ENCODE data around the gene JMJD1C. TPM values are rescaled to one million over a fixed set of nuclear protein-coding genes. Genes with fewer than 3 reads are reported as not detected.

The JMJD1C gene
- total RNA-seq, 1 donor from 2014 or later, result 61.4 TPM

GRCh38 chr10:63438506-63439498, 27.0 kb downstream of the JMJD1C start:
- intact Hi-C loops (cut with micrococcal nuclease), result no loop called here

DNA sequence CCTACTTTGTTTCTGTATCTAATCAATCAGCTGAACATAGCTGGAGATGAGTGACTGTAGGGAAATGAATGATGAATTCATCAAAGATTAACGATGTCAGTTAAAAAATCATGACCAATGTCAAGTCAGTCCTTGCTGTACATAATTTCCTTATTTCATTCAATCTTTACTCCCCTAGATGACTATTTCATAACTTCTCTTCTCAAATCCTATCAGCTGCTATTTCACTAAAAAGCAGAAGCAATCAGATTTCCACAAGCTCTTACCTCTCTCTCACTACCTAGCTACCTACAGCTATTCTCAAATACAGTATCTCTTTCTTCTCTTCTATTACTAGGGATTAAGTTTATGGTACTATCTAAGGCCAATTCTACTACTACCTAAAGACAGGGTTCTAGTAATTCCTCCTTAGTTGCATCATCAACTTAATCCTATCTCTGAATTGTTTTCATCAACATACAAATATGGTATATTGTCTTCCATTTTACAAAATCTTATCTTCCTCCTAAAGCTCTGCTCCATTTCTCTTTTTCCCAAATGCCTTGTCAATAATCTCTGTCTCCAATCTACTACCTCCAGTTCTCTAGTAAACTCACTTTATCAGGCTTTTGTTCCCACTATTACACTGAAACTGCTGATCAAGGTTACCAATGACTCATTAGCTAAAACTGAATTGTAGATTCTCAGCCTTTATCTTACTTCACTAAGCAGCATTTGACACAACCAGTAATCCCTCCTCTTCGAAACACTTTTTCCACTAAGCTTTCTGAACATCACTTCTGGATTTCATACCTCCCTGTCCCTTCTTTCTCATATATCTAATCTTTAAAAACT, 28.4 kb downstream of the JMJD1C start:
- intact Hi-C loops (cut with micrococcal nuclease), result no loop called here

GRCh38 chr10:63436225-63436624, 29.6 kb downstream of the JMJD1C start:
- intact Hi-C loops (cut with micrococcal nuclease), result no loop called here

- intact Hi-C loops (cut with micrococcal nuclease), result no loop called here
These were observed 30.6 kb downstream of the JMJD1C start for GRCh38 chr10:63434866-63435854.

DNA sequence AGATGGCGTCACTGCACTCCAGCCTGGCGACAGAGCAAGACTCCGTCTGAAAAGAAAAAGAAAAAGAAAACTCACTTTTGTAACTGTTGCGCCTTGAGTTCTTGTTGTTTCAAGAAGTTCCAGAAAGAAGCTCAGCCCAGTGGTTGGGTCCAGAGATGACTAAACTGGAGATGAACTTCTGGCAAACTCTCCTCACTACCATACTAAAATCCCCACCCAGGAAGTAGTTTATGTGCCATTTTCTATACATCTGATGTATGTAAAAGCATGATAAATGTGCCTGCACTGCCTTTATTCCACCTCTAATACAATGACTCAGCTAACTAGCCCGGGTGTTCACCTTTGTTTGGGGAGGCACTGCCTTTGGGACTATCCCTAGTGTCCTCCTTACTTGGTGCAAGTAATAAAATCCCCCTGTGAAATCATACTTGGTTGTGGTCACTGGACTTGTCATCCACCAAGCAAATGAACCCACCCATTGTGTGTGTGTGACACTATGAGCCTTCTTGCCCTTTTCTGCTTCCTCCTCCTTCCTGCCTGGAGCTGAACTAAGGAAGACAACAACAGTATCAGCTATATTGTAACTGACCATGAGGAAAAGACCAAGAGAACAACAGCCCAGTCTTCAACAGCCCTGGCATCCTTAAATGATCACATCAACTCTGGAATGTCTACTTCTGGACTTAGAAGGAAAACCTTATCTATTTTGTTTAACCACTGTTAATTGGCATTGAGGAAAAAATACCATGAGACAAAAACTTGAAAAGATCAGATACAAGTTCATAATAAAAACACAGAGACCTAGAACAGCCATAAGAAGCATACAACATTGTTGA, 33.6 kb downstream of the JMJD1C start:
- intact Hi-C loops (cut with micrococcal nuclease), result no loop called here

- intact Hi-C loops (cut with micrococcal nuclease), result no loop called here
These were observed 34.8 kb downstream of the JMJD1C start for GRCh38 chr10:63430999-63431356.

GRCh38 chr10:63430091-63430998, 35.4 kb downstream of the JMJD1C start:
- intact Hi-C loops (cut with micrococcal nuclease), result no loop called here

GRCh38 chr10:63429281-63429680, 36.5 kb downstream of the JMJD1C start:
- intact Hi-C loops (cut with micrococcal nuclease), result no loop called here

DNA sequence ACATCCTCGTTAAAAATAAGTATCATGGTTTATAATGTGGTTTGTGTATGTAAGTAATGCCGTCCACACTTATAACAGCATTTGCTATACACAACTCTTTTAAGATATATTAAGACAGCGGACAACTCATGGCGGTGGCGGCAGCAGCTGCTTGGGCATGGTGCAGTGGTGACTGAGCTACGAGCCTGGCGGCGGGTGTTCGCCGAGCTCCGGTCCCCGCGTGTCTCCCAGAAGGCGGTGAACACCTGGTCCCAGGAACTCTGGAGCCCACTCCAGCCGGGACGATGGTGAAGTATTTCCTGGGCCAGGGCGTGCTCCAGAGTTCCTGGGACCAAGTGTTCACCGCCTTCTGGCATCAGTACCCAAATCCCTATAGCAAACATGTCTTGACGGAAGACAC, 38.8 kb downstream of the JMJD1C start:
- intact Hi-C loops (cut with micrococcal nuclease), result no loop called here

DNA sequence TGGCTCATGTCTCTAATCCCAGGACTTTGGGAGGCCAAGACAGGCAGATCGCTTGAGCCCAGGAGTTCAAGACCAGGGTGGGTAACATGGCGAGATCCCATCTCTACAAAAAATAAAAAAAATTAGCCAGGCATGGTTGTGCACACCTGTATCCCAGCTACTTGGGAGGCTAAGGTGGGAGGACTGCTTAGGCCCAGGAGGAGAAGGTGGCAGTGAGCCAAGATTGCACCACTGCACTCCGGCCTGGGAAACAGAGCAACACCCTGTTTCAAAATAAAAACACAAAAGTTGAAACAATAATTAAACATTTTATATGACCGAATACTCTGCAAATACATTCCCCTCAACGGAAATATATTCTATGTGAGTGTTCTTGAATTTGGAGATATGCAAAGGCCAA, 40.3 kb downstream of the JMJD1C start:
- intact Hi-C loops (cut with micrococcal nuclease), result no loop called here

- intact Hi-C loops (cut with micrococcal nuclease), result no loop called here
These were observed 41.2 kb downstream of the JMJD1C start for GRCh38 chr10:63424576-63424975.

DNA sequence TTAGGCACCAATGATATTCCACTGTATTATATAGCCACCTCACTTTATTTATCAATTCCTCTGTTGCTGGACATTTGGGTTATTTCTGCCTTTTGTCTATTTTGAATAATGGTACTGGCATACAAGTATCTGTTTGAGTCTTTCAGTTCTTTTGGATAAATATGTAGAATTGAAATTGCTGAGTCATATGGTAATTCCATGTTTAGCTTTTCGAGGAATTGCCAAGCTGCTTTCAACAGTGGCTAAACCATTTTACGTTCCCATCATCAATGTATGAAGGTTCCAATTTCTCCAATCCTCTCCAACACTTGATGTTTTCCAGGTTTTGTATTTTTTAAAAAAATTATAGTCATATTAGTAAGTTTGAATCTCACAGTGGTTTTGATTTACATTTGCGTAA, 42.3 kb downstream of the JMJD1C start:
- intact Hi-C loops (cut with micrococcal nuclease), result no loop called here

GRCh38 chr10:63421591-63421990, 44.2 kb downstream of the JMJD1C start:
- intact Hi-C loops (cut with micrococcal nuclease), result no loop called here

GRCh38 chr10:63416376-63416775, 49.4 kb downstream of the JMJD1C start:
- intact Hi-C loops (cut with micrococcal nuclease), result no loop called here

GRCh38 chr10:63415640-63416244, 50.0 kb downstream of the JMJD1C start:
- intact Hi-C loops (cut with micrococcal nuclease), result no loop called here

GRCh38 chr10:63414481-63415260, 51.1 kb downstream of the JMJD1C start:
- intact Hi-C loops (cut with micrococcal nuclease), result no loop called here

DNA sequence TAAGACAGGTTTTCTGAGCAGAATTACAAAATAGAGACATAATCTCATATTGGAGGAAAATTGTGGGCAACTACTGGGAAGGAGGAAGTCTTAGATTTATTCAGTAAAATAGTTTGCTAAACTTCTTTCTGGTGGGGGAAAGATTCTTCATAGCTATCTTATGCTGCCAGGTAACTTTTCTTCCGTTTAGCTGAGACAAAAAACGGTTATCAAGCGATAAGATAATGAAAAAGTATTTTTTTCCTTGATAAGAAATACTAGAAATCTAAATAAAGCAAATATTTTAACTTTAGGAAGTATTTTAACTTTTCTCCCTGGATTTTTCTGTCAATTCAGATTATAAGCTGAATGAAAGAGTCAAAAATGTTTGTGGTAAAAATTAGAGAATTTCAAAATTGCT, 52.3 kb downstream of the JMJD1C start:
- intact Hi-C loops (cut with micrococcal nuclease), result no loop called here

DNA sequence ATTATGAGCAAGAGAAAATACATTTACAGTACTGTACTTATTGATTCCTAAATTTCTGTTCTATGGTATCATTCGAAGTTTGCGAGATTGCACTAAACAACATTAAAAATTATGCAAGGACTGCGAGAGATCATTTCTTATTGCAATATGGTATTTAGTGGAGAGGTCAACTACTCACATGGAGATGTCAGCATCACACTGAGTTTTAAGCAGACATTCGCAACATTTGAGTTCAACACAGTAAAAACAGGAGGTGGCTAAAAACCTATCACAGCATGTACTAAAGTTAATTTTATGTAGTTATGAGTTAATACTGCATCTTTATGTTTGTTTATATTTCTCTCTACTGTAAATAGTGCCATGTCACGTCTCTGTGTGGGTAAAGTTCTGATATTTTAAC, 53.5 kb downstream of the JMJD1C start:
- intact Hi-C loops (cut with micrococcal nuclease), result no loop called here

Measured in T-helper 1 cell treated with Interleukin-12 subunit alpha and Interleukin-12 subunit beta and Interleukin-4 antibody, amounts not matched to agents 30 ng/mL and 1 ng/mL, for 36 hours (primary cell).